ENCODE results near the gene SPATA2L. TPM values are rescaled to one million over a fixed set of nuclear protein-coding genes. Genes with fewer than 3 reads are reported as not detected.

Gene SPATA2L
- total and polyA plus RNA-seq, 5 experiments from 2014 or later: 3.5 to 8.1 (median 6.4) TPM

DNA sequence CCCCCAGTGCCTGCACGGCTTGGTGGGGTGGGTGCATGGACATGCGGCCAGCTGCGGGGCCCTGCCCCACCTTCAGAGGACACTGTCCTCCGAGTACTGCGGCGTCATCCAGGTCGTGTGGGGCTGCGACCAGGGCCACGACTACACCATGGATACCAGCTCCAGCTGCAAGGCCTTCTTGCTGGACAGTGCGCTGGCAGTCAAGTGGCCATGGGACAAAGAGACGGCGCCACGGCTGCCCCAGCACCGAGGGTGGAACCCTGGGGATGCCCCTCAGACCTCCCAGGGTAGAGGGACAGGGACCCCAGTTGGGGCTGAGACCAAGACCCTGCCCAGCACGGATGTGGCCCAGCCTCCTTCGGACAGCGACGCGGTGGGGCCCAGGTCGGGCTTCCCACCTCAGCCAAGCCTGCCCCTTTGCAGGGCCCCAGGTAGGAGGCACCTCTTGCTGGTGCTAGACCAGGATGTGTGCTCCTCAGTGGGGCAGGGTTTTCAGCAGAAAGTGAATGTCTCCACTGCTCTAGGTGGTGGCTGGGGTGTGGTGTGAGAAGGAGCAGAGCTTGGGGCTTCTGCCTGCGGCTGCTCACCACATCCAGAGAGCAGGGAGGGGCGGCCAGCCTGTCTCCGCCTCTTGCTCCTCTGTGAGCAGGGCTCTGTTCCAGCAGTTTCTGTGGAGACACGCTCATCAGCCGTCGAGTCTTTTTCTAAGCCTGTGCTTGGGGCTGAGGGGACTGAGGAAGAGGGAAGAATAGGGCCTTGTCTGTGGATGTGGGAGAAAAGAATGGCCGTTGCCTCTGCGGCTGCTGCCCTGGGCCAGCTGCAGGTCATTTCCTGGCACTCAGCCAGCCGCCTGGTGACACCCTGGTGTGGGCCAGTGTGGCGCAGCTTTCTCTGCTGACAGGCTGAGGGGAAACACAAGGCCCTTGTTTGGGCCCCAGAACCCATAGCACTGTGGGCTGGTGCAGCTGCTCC, 22.1 kb upstream of the SPATA2L start:
- H3K4me3 Mint-ChIP-seq: peak overlapping the region; percentile 95 to 100 (median 97)
- no peaks in the 10 kb centered on the region for H3K27me3 Mint-ChIP-seq
- DNase-seq (peak; percentile 58 to 94 (median 84)), ATAC-seq (peak; percentile 52 to 65)
- no peaks in the 10 kb centered on the region for H3K9me3 Mint-ChIP-seq
- peaks cover 18 to 59% (median 44%) of the 10 kb centered on the region in 4 donors for H3K4me1 Mint-ChIP-seq
- peak overlapping the region; percentile 92 to 99 (median 98) for H3K27ac Mint-ChIP-seq
- H3K36me3 Mint-ChIP-seq: peaks cover 5 to 54% (median 18%) of the 10 kb centered on the region in 3 donors
- POLR2A ChIA-PET: interaction anchor here (0.6 to 13.7 kb wide), 21 partner anchors 15 to 300 kb away, joined by 3 to 262 read pairs (median 4); partner anchors contain the start of genes CDK10, FANCA, MC1R and SPATA2L

DNA sequence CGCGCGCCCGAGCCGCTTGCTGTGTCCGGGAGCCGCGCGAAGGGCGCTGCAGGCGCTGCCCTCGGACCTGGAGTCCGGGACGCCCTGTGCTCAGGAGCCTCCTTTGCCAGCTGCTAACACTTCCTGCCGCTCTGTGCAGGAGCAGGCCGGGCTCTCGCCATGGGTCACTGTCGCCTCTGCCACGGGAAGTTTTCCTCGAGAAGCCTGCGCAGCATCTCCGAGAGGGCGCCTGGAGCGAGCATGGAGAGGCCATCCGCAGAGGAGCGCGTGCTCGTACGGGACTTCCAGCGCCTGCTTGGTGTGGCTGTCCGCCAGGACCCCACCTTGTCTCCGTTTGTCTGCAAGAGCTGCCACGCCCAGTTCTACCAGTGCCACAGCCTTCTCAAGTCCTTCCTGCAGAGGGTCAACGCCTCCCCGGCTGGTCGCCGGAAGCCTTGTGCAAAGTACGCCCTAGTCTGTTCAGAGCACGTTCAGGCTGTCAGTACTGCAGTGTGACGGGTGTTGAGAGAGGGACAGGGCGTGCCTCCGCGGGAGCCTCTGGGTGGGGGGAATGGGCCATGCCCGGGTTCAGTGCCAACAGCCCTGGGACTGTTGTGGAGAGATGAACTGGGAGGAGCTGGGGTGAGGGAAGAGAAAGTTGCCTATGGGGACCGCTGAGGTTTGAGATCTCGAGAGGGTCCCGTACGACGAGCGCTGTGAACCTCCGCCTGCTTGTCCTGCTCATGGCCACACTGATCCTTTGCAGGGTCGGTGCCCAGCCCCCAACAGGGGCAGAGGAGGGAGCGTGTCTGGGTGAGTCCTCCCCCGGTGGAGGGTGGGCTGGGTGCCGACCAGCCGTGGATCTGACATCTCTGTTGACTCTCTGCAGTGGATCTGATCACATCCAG, 21.1 kb upstream of the SPATA2L start:
- Mint-ChIP-seq H3K36me3 (peaks cover 5 to 44% (median 18%) of the 10 kb centered on the region in 3 donors), H3K4me1 (peaks cover 17 to 59% (median 42%) of the 10 kb centered on the region in 4 donors), H3K27me3 (no peaks in the 10 kb centered on the region), H3K27ac (peak overlapping the region; percentile 92 to 99 (median 98)), H3K4me3 (peak overlapping the region; percentile 95 to 100 (median 97)), H3K9me3 (no peaks in the 10 kb centered on the region)
- ATAC-seq (peak; percentile 32 to 38), DNase-seq (peak; percentile 48 to 91 (median 74))
- POLR2A ChIA-PET: interaction anchor here (0.6 to 13.7 kb wide), 18 partner anchors 15 to 196 kb away, joined by 3 to 262 read pairs (median 6); partner anchors contain the start of genes CDK10, FANCA, MC1R and SPATA2L

DNA sequence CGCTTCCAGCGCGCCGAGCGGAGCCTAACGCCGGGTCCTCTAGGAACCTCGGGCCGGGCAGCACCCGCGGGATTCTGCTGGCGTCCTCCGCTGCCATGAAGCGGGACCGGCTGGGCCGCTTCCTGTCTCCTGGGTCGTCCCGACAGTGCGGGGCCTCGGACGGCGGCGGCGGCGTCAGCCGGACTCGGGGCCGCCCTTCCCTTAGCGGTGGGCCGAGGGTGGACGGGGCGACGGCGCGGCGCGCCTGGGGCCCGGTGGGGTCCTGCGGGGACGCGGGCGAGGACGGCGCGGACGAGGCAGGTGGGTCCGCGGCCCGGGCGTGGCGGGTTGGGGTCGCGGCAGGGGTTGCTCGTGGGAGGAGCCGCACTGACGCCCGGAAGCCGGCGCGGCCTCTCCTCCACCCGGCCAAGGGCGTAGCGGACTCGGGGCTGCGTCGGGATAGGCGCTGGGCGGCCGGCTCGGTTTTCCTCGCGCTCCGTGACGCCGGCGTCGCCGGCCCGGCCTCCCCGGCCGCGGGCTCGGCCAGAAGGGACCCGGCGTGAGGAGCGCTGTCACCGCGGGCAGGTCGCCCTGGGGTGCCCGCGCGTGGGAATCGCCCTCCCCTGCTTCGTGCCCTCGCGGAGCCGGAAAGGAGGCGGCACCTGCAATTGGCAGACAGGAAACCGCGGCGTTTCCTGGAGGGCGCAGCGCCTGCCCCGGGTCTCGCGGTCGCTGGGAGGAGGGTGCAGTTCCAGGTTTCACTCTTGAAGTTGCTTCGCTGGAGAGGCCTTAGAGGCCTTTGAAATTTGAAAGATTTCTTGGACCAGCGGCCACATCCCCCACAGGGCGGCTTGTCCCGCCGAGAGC, 20.3 kb upstream of the SPATA2L start:
- no peaks in the 10 kb centered on the region for H3K9me3 Mint-ChIP-seq
- peaks cover 5 to 36% (median 10%) of the 10 kb centered on the region in 3 donors for H3K36me3 Mint-ChIP-seq
- H3K27ac Mint-ChIP-seq: peak overlapping the region; percentile 92 to 99 (median 98)
- H3K4me3 Mint-ChIP-seq: peak overlapping the region; percentile 95 to 100 (median 97)
- peaks cover 11 to 50% (median 35%) of the 10 kb centered on the region in 4 donors for H3K4me1 Mint-ChIP-seq
- ATAC-seq: peak; percentile 59 to 63
- no peaks in the 10 kb centered on the region for H3K27me3 Mint-ChIP-seq
- DNase-seq: peak; percentile 82 to 95 (median 91)
- POLR2A ChIA-PET: interaction anchor here (2.6 to 13.7 kb wide), 8 partner anchors 14 to 151 kb away, joined by 10 to 262 read pairs (median 28); partner anchors contain the start of genes CDK10, SPATA2L and TCF25

DNA sequence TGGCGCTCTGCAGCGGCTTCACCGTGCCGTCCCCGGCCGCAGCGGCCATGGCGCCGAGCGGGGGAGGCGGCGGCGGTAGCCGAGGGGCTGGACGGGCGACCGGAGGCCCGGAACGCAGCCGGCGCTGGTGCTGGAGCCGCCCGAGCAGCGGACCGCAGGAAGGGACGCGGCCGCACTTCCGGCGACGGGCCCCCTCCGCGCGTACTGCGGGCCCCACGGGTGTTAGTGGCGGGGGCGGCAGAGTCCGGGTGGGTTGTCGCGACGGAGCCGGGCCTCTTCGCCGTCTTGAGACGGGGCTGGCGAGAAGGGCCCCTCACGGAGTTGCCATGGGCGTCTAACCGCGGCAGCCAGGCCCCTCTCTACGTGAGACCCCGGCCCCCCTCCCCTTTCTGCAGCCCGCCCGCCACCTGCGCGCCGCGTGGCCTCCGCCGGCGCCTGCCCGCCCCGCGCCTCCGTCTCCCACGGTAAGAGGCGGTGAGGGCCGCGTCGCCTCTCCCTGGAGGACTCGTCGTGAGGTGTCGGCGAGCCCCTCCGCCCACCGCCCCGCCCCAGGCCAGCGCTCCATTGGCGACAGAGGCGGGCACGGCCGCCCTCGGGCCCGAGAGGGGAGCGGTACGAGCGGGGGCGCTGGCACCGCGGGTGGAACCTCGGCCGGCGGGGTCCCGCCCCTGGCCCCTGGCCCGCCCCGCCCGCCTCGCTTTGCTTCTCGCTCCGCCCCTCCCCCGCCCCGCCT, 19.5 kb upstream of the SPATA2L start, which contains the start of the genes VPS9D1 and ZNF276:
TSS of gene VPS9D1 (minus strand) at position 86 of the 733 bp plus-strand sequence. CDS start at position 49, 37 bp downstream.
TSS of gene ZNF276 (plus strand) at position 725 of the 733 bp plus-strand sequence. CDS start 104 bp downstream, outside the sequence.
- DNase-seq (peak; percentile 73 to 91 (median 86)), ATAC-seq (peak; percentile 43 to 53)
- H3K4me3 Mint-ChIP-seq: peak within 1 kb of the TSS; percentile 95 to 100 (median 97)
- H3K27me3 Mint-ChIP-seq: no peaks in the 10 kb centered on the region
- H3K4me1 Mint-ChIP-seq: peaks cover 11 to 45% (median 31%) of the 10 kb centered on the region in 4 donors
- no peaks in the 10 kb centered on the region for H3K9me3 Mint-ChIP-seq
- H3K36me3 Mint-ChIP-seq: peaks cover 5 to 29% (median 10%) of the 10 kb centered on the region in 3 donors
- H3K27ac Mint-ChIP-seq: peak within 1 kb of the TSS; percentile 92 to 99 (median 98)
- POLR2A ChIA-PET: interaction anchor here (0.8 to 13.7 kb wide), 6 partner anchors 13 to 65 kb away, joined by 3 to 262 read pairs (median 8); partner anchors contain the start of genes CDK10 and SPATA2L

DNA sequence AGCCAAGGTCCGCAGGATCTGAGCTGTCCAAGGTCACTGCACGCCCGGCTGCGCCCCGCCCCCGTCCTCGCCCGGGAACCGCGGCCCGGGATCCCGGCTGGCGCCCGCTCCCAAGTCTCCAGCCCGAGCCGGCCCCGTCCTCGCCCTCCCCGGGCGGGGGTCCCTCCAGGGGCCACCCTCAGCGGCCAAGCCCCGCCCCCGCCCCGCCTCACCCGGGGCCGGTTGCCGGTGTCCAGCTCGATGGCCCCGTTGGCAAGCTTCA, 19.0 kb upstream of the SPATA2L start:
- DNase-seq (peak in 2 of 10 donors; percentile 20 to 36), ATAC-seq (no peak)
- H3K27ac Mint-ChIP-seq: peak overlapping the region in 6 of 10 donors; percentile 62 to 93 (median 83)
- peaks cover 11 to 40% (median 30%) of the 10 kb centered on the region in 4 donors for H3K4me1 Mint-ChIP-seq
- POLR2A ChIA-PET: interaction anchor here (0.8 to 13.7 kb wide), 6 partner anchors 13 to 65 kb away, joined by 3 to 262 read pairs (median 8); partner anchors contain the start of genes CDK10 and SPATA2L
- H3K27me3 Mint-ChIP-seq: no peaks in the 10 kb centered on the region
- H3K36me3 Mint-ChIP-seq: peaks cover 5 to 27% (median 10%) of the 10 kb centered on the region in 3 donors
- H3K4me3 Mint-ChIP-seq: peak overlapping the region; percentile 55 to 95 (median 74)
- no peaks in the 10 kb centered on the region for H3K9me3 Mint-ChIP-seq

DNA sequence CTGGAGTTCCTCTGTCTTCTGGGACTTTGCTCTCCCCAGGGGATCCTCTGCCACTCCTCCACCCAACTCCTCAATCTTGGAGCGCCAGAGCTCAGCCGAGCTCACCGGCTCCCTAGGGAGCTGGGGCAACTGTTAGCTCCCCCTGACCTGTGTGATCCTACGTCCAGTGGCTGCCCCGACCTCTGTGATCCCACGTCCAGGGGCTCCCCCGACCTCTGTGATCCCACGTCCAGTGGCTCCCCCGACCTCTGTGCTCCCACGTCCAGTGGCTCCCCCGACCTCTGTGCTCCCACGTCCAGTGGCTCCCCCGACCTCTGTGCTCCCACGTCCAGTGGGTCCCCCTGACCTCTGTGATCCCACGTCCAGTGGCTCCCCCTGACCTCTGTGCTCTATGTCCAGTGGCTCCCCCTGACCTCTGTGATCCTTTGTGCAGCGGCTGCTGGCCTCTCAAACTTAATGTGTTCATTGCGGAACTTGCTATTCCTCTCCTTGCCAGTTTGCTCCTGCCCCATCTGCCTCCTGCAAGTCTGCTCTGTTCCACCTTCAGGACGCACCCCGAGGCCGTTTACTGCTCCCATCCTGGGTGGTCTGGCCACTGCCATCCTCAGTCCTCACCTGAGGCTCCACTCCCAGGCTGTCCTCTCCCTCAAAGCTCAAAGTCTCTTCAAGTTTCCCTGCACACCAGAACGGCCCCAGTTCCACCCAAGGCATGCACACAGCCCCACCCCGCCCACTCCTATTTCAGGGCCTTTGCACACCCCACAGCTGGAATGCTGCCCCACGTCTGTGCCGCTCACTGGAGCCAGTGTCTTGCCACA, 16.4 kb upstream of the SPATA2L start:
- no peaks in the 10 kb centered on the region for H3K9me3 Mint-ChIP-seq
- H3K27me3 Mint-ChIP-seq: no peaks in the 10 kb centered on the region
- no peak for ATAC-seq
- H3K4me1 Mint-ChIP-seq: peaks cover 5 to 29% (median 15%) of the 10 kb centered on the region in 4 donors
- H3K27ac Mint-ChIP-seq: peak overlapping the region in 4 of 10 donors; percentile 11 to 84 (median 70)
- H3K4me3 Mint-ChIP-seq: peak overlapping the region in 3 of 10 donors; percentile 10 to 34 (median 15)
- peaks cover 3 to 14% (median 4%) of the 10 kb centered on the region in 3 donors for H3K36me3 Mint-ChIP-seq
- no peak for DNase-seq
- POLR2A ChIA-PET: interaction anchor here (0.6 to 13.7 kb wide), 5 partner anchors 10 to 120 kb away, joined by 3 to 262 read pairs (median 3); partner anchors contain the start of gene SPATA2L

DNA sequence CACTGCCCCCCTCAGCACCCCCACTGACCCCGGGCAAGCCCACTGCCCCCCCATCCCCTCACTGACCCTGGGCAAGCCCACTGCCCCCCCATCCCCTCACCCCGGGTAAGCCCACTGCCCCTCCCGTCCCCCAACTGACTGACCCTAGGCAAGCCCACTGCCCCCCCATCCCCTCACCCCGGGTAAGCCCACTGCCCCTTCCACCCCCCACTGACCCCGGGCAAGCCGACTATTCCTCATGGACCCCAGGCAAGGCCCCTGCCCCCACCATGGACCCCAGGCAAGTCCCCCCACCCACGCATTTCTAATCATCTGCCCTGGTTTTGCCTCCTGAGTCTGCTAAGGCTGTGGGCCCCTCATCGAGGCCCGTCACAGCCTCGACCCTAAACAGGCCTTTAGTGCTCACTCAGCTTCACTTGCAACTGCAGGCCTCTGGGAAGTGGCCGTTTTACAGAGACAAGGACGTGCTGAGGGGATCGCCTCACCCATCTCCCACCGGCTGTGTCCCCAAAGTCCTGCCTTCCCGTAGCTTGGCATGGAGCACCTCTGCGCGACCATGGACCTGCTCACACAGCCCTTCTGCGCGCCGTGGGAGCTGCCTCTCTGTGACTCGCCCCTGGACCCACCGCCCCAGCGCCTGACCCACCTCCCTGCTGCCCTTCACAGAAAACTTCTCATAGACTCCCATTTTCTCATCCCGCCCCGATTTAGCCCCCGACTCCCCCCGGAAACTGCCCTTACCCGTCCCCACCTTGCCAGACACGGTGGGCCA, 15.6 kb upstream of the SPATA2L start:
- Mint-ChIP-seq H3K9me3 (no peaks in the 10 kb centered on the region), H3K27ac (peak overlapping the region in 1 of 10 donors; percentile 77), H3K4me1 (peaks cover 0 to 29% (median 11%) of the 10 kb centered on the region in 4 donors), H3K36me3 (peaks cover 0 to 9% (median 0%) of the 10 kb centered on the region in 3 donors), H3K27me3 (no peaks in the 10 kb centered on the region), H3K4me3 (peak overlapping the region in 1 of 10 donors; percentile 37)
- no peak for DNase-seq
- no peak for ATAC-seq
- POLR2A ChIA-PET: interaction anchor here (0.8 to 13.7 kb wide), 2 partner anchors 10 to 22 kb away, joined by 3 to 262 read pairs; partner anchors contain the start of gene SPATA2L

DNA sequence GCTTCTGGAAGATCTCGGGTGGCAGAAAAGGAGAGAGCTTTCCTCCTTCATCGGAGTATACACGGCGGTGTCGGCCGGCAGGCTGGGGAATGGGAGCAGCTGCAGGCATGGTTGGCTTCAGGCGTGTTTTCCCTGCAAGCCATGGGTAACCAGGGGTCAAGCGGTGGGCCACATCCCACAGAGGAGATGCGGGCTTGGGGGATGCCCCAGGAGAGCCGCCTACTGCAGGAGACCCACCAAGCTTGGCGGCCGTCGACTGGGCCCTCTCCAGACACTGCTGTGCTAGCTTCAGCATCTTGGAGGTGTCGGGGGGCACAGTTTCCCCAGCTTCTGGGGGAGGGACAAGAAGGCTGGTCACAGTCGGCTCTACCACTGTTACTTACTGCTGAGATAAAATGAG, 15.0 kb upstream of the SPATA2L start:
- no peak for ATAC-seq

DNA sequence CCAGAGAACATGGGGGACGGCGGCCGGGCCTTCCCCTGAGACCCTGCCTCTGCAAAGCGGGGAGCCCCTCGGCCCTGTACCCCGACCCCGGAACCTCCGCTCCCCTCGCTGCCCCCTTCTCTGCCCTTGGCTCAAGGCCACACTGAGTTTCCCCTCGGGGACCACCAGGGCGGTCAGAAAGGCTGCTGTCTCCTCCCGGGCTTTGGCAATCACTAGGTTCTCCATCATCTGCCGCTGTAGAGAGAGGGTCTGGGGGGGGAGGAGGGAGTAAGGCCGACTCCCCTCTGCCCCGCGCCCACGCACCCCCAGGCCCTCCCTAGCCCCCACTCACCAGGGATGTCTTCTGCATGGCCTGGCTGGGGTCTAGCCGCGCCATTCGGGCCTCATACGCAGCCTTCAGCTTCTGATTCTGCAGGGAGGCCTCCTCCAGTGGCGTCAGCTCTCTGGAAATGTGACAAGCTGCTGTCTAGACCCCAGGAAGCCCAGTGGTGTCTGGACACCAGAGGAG, 10.8 kb upstream of the SPATA2L start:
- POLR2A ChIA-PET: interaction anchor here (0.8 to 17.7 kb wide), 5 partner anchors 10 to 49 kb away, joined by 3 to 262 read pairs (median 5); partner anchors contain the start of genes SPATA2L, VPS9D1 and ZNF276
- Mint-ChIP-seq H3K9me3 (no peaks in the 10 kb centered on the region), H3K36me3 (peaks cover 0 to 9% (median 0%) of the 10 kb centered on the region in 3 donors), H3K27me3 (no peaks in the 10 kb centered on the region), H3K4me3 (peak overlapping the region; percentile 42 to 83 (median 69)), H3K4me1 (peaks cover 0 to 11% (median 2%) of the 10 kb centered on the region in 4 donors), H3K27ac (peak overlapping the region in 1 of 10 donors; percentile 65)
- no peak for DNase-seq
- peak in 1 of 2 donors; percentile 1 for ATAC-seq

More for the DNA sequence above, 15.0 kb upstream of the SPATA2L start:
- POLR2A ChIA-PET: interaction anchor here (0.6 to 17.7 kb wide), 4 partner anchors 5 to 101 kb away, joined by 3 to 262 read pairs (median 133); partner anchors contain the start of genes SPATA2L, VPS9D1 and ZNF276
- Mint-ChIP-seq H3K4me1 (peaks cover 0 to 29% (median 11%) of the 10 kb centered on the region in 4 donors), H3K4me3 (no peak overlapping the region), H3K36me3 (peaks cover 0 to 9% (median 0%) of the 10 kb centered on the region in 3 donors), H3K9me3 (no peaks in the 10 kb centered on the region), H3K27ac (peak overlapping the region in 1 of 10 donors; percentile 69), H3K27me3 (no peaks in the 10 kb centered on the region)
- no peak for DNase-seq

Data from naive thymus-derived CD8-positive, alpha-beta T cell (primary cell).